IMR-90 (cell line): ENCODE measurements around the gene RAPSN. TPM values are rescaled to one million over a fixed set of nuclear protein-coding genes. Genes with fewer than 3 reads are reported as not detected.

Experiments
- ATAC-seq: fragments of 200-7000 bp; cut with Tn5 transposase; 2 replicates; pipeline ENCODE4 v1.9.1; 2020; ENCODE audit warnings: low read depth, mild to moderate bottlenecking, moderate library complexity
- BruUV-seq: library from RNA; stranded (reverse); fragments of 400-500 nt; replicated peaks from 2 replicates; lab custom pipeline; 2021; lab: Mats Ljungman, UMichigan
- CTCF ChIA-PET: fragments of 300-600 bp; formaldehyde crosslinking; extraction: SDS; loops from one replicate; lab custom pipeline; 2021; ENCODE audit warnings: antibody characterized with exemption; lab: Yijun Ruan, JAX
- POLR2A ChIA-PET: fragments of 300-600 bp; sonication (Branson Sonifier 250); formaldehyde crosslinking; loops from one replicate; lab custom pipeline; 2022; ENCODE audit warnings: antibody characterized with exemption; ENCODE audit not compliant: unreplicated experiment; lab: Charles Lee
- DNase-seq: peaks from one replicate; pipeline ENCODE4 v3.0.0; 2013
- H2AFZ ChIP-seq: replicated peaks from 2 replicates; pipeline ENCODE3; 2013; ENCODE audit warnings: low read length, mild to moderate bottlenecking; ENCODE audit not compliant: poor library complexity
- H2AK5ac ChIP-seq: 2 replicates; pipeline ENCODE4 v1.6.1; 2013; ENCODE audit warnings: low read depth, low read length, inconsistent platforms
- H2AK9ac ChIP-seq: replicated peaks from 2 replicates; pipeline ENCODE3; 2013; ENCODE audit warnings: mild to moderate bottlenecking, low read depth, low read length, moderate library complexity; ENCODE audit not compliant: poor library complexity
- H2BK120ac ChIP-seq: 2 replicates; pipeline ENCODE4 v1.6.1; 2013; ENCODE audit warnings: low read depth, low read length, inconsistent platforms
- H2BK15ac ChIP-seq: 3 replicates; pipeline ENCODE4 v1.6.1; 2013; ENCODE audit warnings: low read depth, low read length, inconsistent platforms
- H2BK20ac ChIP-seq: 2 replicates; pipeline ENCODE4 v1.6.1; 2013; ENCODE audit warnings: low read depth, mild to moderate bottlenecking, inconsistent platforms, low read length, moderate library complexity
- H2BK5ac ChIP-seq: 2 replicates; pipeline ENCODE4 v1.6.1; 2013; ENCODE audit warnings: mild to moderate bottlenecking, low read depth, low read length, inconsistent platforms; ENCODE audit not compliant: poor library complexity, severe bottlenecking
- H3K14ac ChIP-seq: replicated peaks from 2 replicates; pipeline ENCODE4 v1.6.1; 2013; ENCODE audit warnings: low read depth, low read length, inconsistent platforms
- H3K18ac ChIP-seq: 2 replicates; pipeline ENCODE4 v1.6.1; 2013; ENCODE audit warnings: low read depth, low read length, control low read depth
- H3K23ac ChIP-seq: 2 replicates; pipeline ENCODE4 v1.6.1; 2013; ENCODE audit warnings: low read depth, low read length, inconsistent platforms
- H3K27ac ChIP-seq: 2 replicates; pipeline ENCODE4 v1.5.1; 2013; ENCODE audit warnings: mild to moderate bottlenecking, control low read depth, low read length; ENCODE audit not compliant: insufficient read depth
- H3K27me3 ChIP-seq: 2 replicates; pipeline ENCODE4 v1.6.1; 2013; ENCODE audit warnings: low read length; ENCODE audit not compliant: control insufficient read depth, insufficient read depth
- H3K36me3 ChIP-seq: 2 replicates; pipeline ENCODE4 v1.6.1; 2013; ENCODE audit warnings: low read length, mixed read lengths; ENCODE audit not compliant: control insufficient read depth, insufficient read depth
- H3K4ac ChIP-seq: 2 replicates; pipeline ENCODE4 v1.6.1; 2013; ENCODE audit warnings: low read depth, low read length, inconsistent platforms
- H3K4me1 ChIP-seq: 2 replicates; pipeline ENCODE4 v1.6.1; 2013; ENCODE audit warnings: low read length, mixed read lengths; ENCODE audit not compliant: control insufficient read depth, insufficient read depth
- H3K4me2 ChIP-seq: 2 replicates; pipeline ENCODE4 v1.6.1; 2013; ENCODE audit warnings: low read depth, mild to moderate bottlenecking, control low read depth, low read length, moderate library complexity
- H3K4me3 ChIP-seq: 2 replicates; pipeline ENCODE4 v1.5.1; 2013; ENCODE audit warnings: low read depth, mild to moderate bottlenecking, control low read depth, low read length, moderate library complexity; ENCODE audit not compliant: insufficient read depth
- H3K56ac ChIP-seq: 2 replicates; pipeline ENCODE4 v1.6.1; 2013; ENCODE audit warnings: low read length, inconsistent platforms; ENCODE audit not compliant: insufficient read depth; ENCODE audit errors: extremely low read depth
- H3K79me1 ChIP-seq, 2 experiments: 2 replicates each; pipeline ENCODE4 v1.6.1; 2013; ENCODE audit warnings: low read length in 2 of 2, inconsistent platforms in 1 of 2, low read depth in 1 of 2
- H3K9ac ChIP-seq: 2 replicates; pipeline ENCODE4 v1.6.1; 2013; ENCODE audit warnings: low read depth, low read length, control low read depth
- H3K9me1 ChIP-seq: 2 replicates; pipeline ENCODE4 v1.6.1; 2013; ENCODE audit warnings: low read length, inconsistent platforms; ENCODE audit not compliant: insufficient read depth
- H3K9me3 ChIP-seq: 2 replicates; pipeline ENCODE4 v1.6.1; 2013; ENCODE audit warnings: low read length; ENCODE audit not compliant: control insufficient read depth, insufficient read depth
- H4K20me1 ChIP-seq: 2 replicates; pipeline ENCODE4 v1.6.1; 2013; ENCODE audit warnings: low read length, inconsistent platforms; ENCODE audit not compliant: insufficient read depth
- H4K5ac ChIP-seq: 2 replicates; pipeline ENCODE4 v1.6.1; 2013; ENCODE audit warnings: mild to moderate bottlenecking, low read depth, low read length, control low read depth
- H4K8ac ChIP-seq, 2 experiments: 2 replicates each; pipeline ENCODE4 v1.6.1; 2013; ENCODE audit warnings: low read depth in 2 of 2, low read length in 2 of 2, control low read depth in 1 of 2, inconsistent platforms in 1 of 2
- H4K91ac ChIP-seq: 2 replicates; pipeline ENCODE4 v1.6.1; 2013; ENCODE audit warnings: low read depth, low read length, inconsistent platforms; ENCODE audit not compliant: insufficient read depth
- BHLHE40 ChIP-seq: fragments of 150-350 bp; IDR thresholded peaks from 2 replicates; pipeline ENCODE4 v1.6.1; 2016; ENCODE audit warnings: mild to moderate bottlenecking, low read depth, low read length
- CTCF ChIP-seq: conservative IDR thresholded peaks from 2 replicates; pipeline ENCODE4 v1.5.1; 2012; ENCODE audit warnings: mild to moderate bottlenecking, low read depth, low read length, improper control_type of control experiment
- FOS ChIP-seq: fragments of 150-350 bp; IDR thresholded peaks from 2 replicates; pipeline ENCODE4 v1.6.1; 2016; ENCODE audit warnings: low read depth, low read length
- MAFK ChIP-seq: IDR thresholded peaks from 2 replicates; pipeline ENCODE4 v1.6.1; 2012; ENCODE audit warnings: low read depth, low read length, improper control_type of control experiment
- MXI1 ChIP-seq: IDR thresholded peaks from 2 replicates; pipeline ENCODE4 v1.6.1; 2012; ENCODE audit warnings: low read depth, mild to moderate bottlenecking, low read length, moderate library complexity, borderline replicate concordance
- SMC3 ChIP-seq: fragments of 150-350 bp; IDR thresholded peaks from 2 replicates; pipeline ENCODE4 v1.6.1; 2016; ENCODE audit warnings: low read depth, mild to moderate bottlenecking, antibody characterized with exemption, low read length, moderate library complexity
- USF2 ChIP-seq: fragments of 150-350 bp; IDR thresholded peaks from 2 replicates; pipeline ENCODE4 v1.6.1; 2017; ENCODE audit warnings: mild to moderate bottlenecking, antibody characterized with exemption, low read length, low read depth
- WGBS, 2 experiments: methylation state at CpG; one replicate each; pipeline versions ENCODE4 v1.1.5 to v1.1.7; 2013; ENCODE audit warnings: missing lambda C conversion rate in 2 of 2; ENCODE audit not compliant: insufficient read length in 1 of 2; ENCODE audit errors: extremely low coverage in 2 of 2; 5-methylcytosine and 5-hydroxymethylcytosine counted together
- dilution Hi-C: fragments of 300-500 bp; cut with HindIII; formaldehyde crosslinking; loops from one replicate; pipeline ENCODE4 v1.14.3; 2018; ENCODE audit warnings: low sequenced_read_pairs; ENCODE audit not compliant: unreplicated experiment
- in situ Hi-C: fragments of 300-500 bp; cut with MboI; formaldehyde crosslinking; loops from 3 replicates; pipeline ENCODE4 v1.14.3; 2019; ENCODE audit warnings: low sequenced_read_pairs, inconsistent platforms, mixed read lengths
- intact Hi-C: fragments of 100-400 bp; cut with micrococcal nuclease; formaldehyde crosslinking; loops from 2 replicates; pipeline ENCODE4 v1.10.0; 2022
- polyA plus RNA-seq, 3 experiments: library from polyadenylated mRNA; depleted of rRNA; stranded (reverse); fragments of >200 nt; gene quantifications; 2 replicates each; pipeline ENCODE4 v1.2.3, GENCODE V29; 2012; ENCODE audit warnings: low replicate concordance in 1 of 3
- total RNA-seq: library from RNA; depleted of rRNA; stranded (reverse); fragments of >200 nt; gene quantifications from 2 replicates; pipeline ENCODE4 v1.2.3, GENCODE V29; 2012

RAPSN gene
- total and polyA plus RNA-seq, 2 of the 4 experiments (the other 2 are of a cell fraction): 0.03 TPM; not detected in 1

GRCh38 chr11:47451436-47451835 lies 2.5 kb upstream of the RAPSN start:
- CTCF ChIA-PET: interaction anchor here (0.6 kb wide), 1 partner anchor 27 kb away, joined by 3 read pairs; no protein-coding TSS in a partner anchor

More at GRCh38 chr11:47451436-47451835, 2.5 kb upstream of the RAPSN start:
- WGBS, 2 experiments: no CpG with 5 or more reads among the region's 4 CpGs
- TF ChIP-seq BHLHE40 (no peak), MAFK (peak; percentile 92), SMC3 (no peak), USF2 (no peak), MXI1 (no peak), CTCF (no peak), FOS (no peak)
- Histone ChIP-seq H3K14ac (no peak overlapping the region), H3K4me3 (no peak overlapping the region), H3K9me1 (no peaks in the 10 kb centered on the region), H3K27me3 (no peaks in the 10 kb centered on the region), H4K91ac (no peak overlapping the region), H3K4me2 (no peak overlapping the region), H2BK20ac (no peak overlapping the region), H3K56ac (no peak overlapping the region), H2AK5ac (no peak overlapping the region), H2BK5ac (no peak overlapping the region), H3K23ac (no peak overlapping the region), H3K4ac (no peak overlapping the region), H2AK9ac (no peak overlapping the region), H3K27ac (no peak overlapping the region), H2BK15ac (no peak overlapping the region), H3K18ac (no peak overlapping the region), H4K5ac (no peak overlapping the region), H4K8ac (no peak overlapping the region), H3K79me1 (no peaks in the 10 kb centered on the region), H2AFZ (no peak overlapping the region), H4K20me1 (no peaks in the 10 kb centered on the region; the same call in 1 of the 2 replicates), H2BK120ac (no peak overlapping the region), H3K36me3 (no peaks in the 10 kb centered on the region), H3K9ac (no peak overlapping the region), H3K4me1 (no peaks in the 10 kb centered on the region), H3K9me3 (no peaks in the 10 kb centered on the region)
- in situ Hi-C loops: no loop called here
- ATAC-seq (no peak), DNase-seq (no peak)
- dilution Hi-C loops: no loop called here
- POLR2A ChIA-PET: no interaction called here
- no TSS peak for BruUV-seq
- intact Hi-C loops: no loop called here
